C4-2B (cell line): ENCODE measurements around the gene PHLDA2.
A peak's percentile ranks its signal among the peaks of the same experiment; 100 is the strongest.

Experiments used
- H3K27ac ChIP-seq: fragments of 450-650 bp; 2 replicates; pipeline ENCODE4 v1.5.1; 2017
- CTCF ChIP-seq: fragments of 450-650 bp; conservative IDR thresholded peaks from 2 replicates; pipeline ENCODE4 v1.5.1; 2017; ENCODE audit warnings: mild to moderate bottlenecking
- ZFX ChIP-seq: fragments of 450-650 bp; IDR thresholded peaks from 2 replicates; pipeline ENCODE4 v1.6.1; 2017

Gene PHLDA2

GRCh38 chr11:2885017-2885677 lies 44.1 kb downstream of the PHLDA2 start:
- H3K27ac ChIP-seq, result peak overlapping the region; percentile 19; the same call in 1 of the 2 replicates
- TF ChIP-seq CTCF (peak; percentile 64), ZFX (0 out of 2 replicates have a peak, but pooled peaks have one; percentile 9)

GRCh38 chr11:2883979-2884815 lies 45.0 kb downstream of the PHLDA2 start:
- H3K27ac ChIP-seq, result no peak overlapping the region
- TF ChIP-seq CTCF (no peak), ZFX (no peak)

- no peak for TF ChIP-seq ZFX
- no peak for TF ChIP-seq CTCF
- no peak overlapping the region for H3K27ac ChIP-seq
Observed at GRCh38 chr11:2883640-2883978, 45.6 kb downstream of the PHLDA2 start.

- H3K27ac ChIP-seq, result no peak overlapping the region
- TF ChIP-seq CTCF, result no peak
- TF ChIP-seq ZFX, result no peak
Observed at GRCh38 chr11:2882396-2883110, 46.7 kb downstream of the PHLDA2 start.

- TF ChIP-seq CTCF, result no peak
- no peak for TF ChIP-seq ZFX
- no peak overlapping the region for H3K27ac ChIP-seq
Observed at GRCh38 chr11:2881981-2882375, 47.2 kb downstream of the PHLDA2 start.

- TF ChIP-seq CTCF, result no peak
- H3K27ac ChIP-seq, result no peak overlapping the region
Observed at GRCh38 chr11:2881076-2881980, 47.9 kb downstream of the PHLDA2 start.
